ENCODE data around the gene TMEM225B. TPM values are rescaled to one million over a fixed set of nuclear protein-coding genes. Genes with fewer than 3 reads are reported as not detected.
"Not testable (repeated sequence)": the region's sequence is repeated elsewhere in the genome, so short reads cannot be mapped to it uniquely, and the experiment has no call there.

Gene TMEM225B
- total RNA-seq, result 0.86 and 1.6 TPM in 2 replicates
- total RNA-seq (2013), result 1.6 TPM
- polyA plus RNA-seq, result 0.61 and 0.95 TPM in 2 replicates
- polyA minus RNA-seq, result 1.00 and 1.0 TPM in 2 replicates

- DNase-seq (no peak), ATAC-seq (ENCODE audit: low read depth) (no peak)
- TF ChIP-seq EZH2 (IDR thresholded peaks at IDR 0.05; ENCODE audit: borderline replicate concordance, insufficient read depth, low read depth, low read length, poor library complexity, severe bottlenecking) (no peak), CTCF (IDR thresholded peaks at IDR 0.05) (no peak)
- Histone ChIP-seq H3K9me3 (ENCODE audit: control extremely low read depth in 1 of 3, control insufficient read depth in 2 of 3, insufficient read depth in 1 of 3, low read length in 2 of 3) (peaks cover 0 to 5% (median 0%) of the 10 kb centered on the region in 3 donors), H3K4me1 (ENCODE audit: control insufficient read depth in 2 of 2, insufficient read depth in 2 of 2, low read length in 2 of 2) (no peaks in the 10 kb centered on the region), H3K79me2 (ENCODE audit: control insufficient read depth, insufficient read depth, low read length) (no peaks in the 10 kb centered on the region), H3K4me2 (replicated peaks; ENCODE audit: low read depth, low read length, poor library complexity, severe bottlenecking) (no peak within 1 kb of the TSS), H3K4me3 (ENCODE audit: control extremely low read depth in 1 of 5, extremely low read depth in 1 of 5, insufficient read depth in 1 of 5, low read depth in 2 of 5, low read length in 4 of 5) (no peak within 1 kb of the TSS), H3K9ac (ENCODE audit: low read length) (no peak within 1 kb of the TSS), H3K27ac (ENCODE audit: low read length in 2 of 2) (no peak within 1 kb of the TSS), H4K20me1 (ENCODE audit: control insufficient read depth, insufficient read depth, low read length, poor library complexity, severe bottlenecking) (no peaks in the 10 kb centered on the region), H3K27me3 (replicated peaks in 1 of 4; ENCODE audit: control extremely low read depth in 1 of 4, control insufficient read depth in 3 of 4, insufficient read depth in 4 of 4, low read length in 3 of 4) (no peaks in the 10 kb centered on the region), H2AFZ (ENCODE audit: insufficient read depth, low read depth, low read length, poor library complexity, severe bottlenecking) (no peak within 1 kb of the TSS), H3K36me3 (replicated peaks in 1 of 2; ENCODE audit: control extremely low read depth in 1 of 2, control insufficient read depth in 1 of 2, extremely low read depth in 1 of 2, insufficient read depth in 2 of 2, low read length in 1 of 2) (no peaks in the 10 kb centered on the region)
- Mint-ChIP-seq H3K27me3 (no peaks in the 10 kb centered on the region), H3K4me1 (no peaks in the 10 kb centered on the region), H3K4me3 (no peak within 1 kb of the TSS), H3K9me3 (ENCODE audit: insufficient read depth) (no peaks in the 10 kb centered on the region), H3K27ac (no peak within 1 kb of the TSS)
- 80% methylated on average over 25 of the region's 34 CpGs for WGBS (ENCODE audit: insufficient coverage)
- ChIA-PET POLR2A (no interaction called here), CTCF (no interaction called here)
- intact Hi-C loops (cut with micrococcal nuclease), result no loop called here
Observed at GRCh38 chr7:99597762-99598501, at the start of gene TMEM225B. Gene TMEM225B, plus strand, starts transcription at chr7:99598267. Its CDS starts 6,122 bp downstream, at chr7:99604389.

DNA sequence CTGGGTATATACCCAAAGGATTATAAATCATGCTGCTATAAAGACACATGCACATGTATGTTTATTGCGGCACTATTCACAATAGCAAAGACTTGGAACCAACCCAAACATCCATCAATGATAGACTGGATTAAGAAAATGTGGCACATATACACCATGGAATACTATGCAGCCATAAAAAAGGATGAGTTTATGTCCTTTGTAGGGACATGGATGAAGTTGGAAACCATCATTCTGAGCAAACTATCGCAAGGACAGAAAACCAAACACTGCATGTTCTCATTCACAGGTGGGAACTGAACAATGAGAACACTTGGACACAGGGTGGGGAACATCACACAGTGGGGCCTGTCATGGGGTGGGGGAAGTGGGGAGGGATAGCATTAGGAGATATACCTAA, 48.5 kb upstream of the TMEM225B start:
- H3K9me3 ChIP-seq (ENCODE audit: control extremely low read depth in 1 of 3, control insufficient read depth in 2 of 3, insufficient read depth in 1 of 3, low read length in 2 of 3); intact Hi-C loops (cut with micrococcal nuclease); POLR2A ChIA-PET; H3K4me3 Mint-ChIP-seq; H3K4me3 ChIP-seq (ENCODE audit: control extremely low read depth in 1 of 5, extremely low read depth in 1 of 5, insufficient read depth in 1 of 5, low read depth in 2 of 5, low read length in 4 of 5); H3K9ac ChIP-seq (ENCODE audit: low read length); H3K27ac Mint-ChIP-seq; H3K36me3 ChIP-seq (replicated peaks in 1 of 2; ENCODE audit: control extremely low read depth in 1 of 2, control insufficient read depth in 1 of 2, extremely low read depth in 1 of 2, insufficient read depth in 2 of 2, low read length in 1 of 2); H3K4me2 ChIP-seq (replicated peaks; ENCODE audit: low read depth, low read length, poor library complexity, severe bottlenecking); H3K27me3 Mint-ChIP-seq; H3K27me3 ChIP-seq (replicated peaks in 1 of 4; ENCODE audit: control extremely low read depth in 1 of 4, control insufficient read depth in 3 of 4, insufficient read depth in 4 of 4, low read length in 3 of 4); ATAC-seq (ENCODE audit: low read depth); H3K9me3 Mint-ChIP-seq (ENCODE audit: insufficient read depth); H2AFZ ChIP-seq (ENCODE audit: insufficient read depth, low read depth, low read length, poor library complexity, severe bottlenecking); DNase-seq; H4K20me1 ChIP-seq (ENCODE audit: control insufficient read depth, insufficient read depth, low read length, poor library complexity, severe bottlenecking); H3K27ac ChIP-seq (ENCODE audit: low read length in 2 of 2): not testable (repeated sequence)
- CTCF ChIA-PET, result interaction anchor here (0.6 kb wide), 1 partner anchor 45 kb away, joined by 3 read pairs; the partner anchor contains the start of gene ZKSCAN5
- peaks cover 47% of the 10 kb centered on the region for H3K79me2 ChIP-seq (ENCODE audit: control insufficient read depth, insufficient read depth, low read length)
- no CpG with 5 or more reads among the region's 2 CpGs for WGBS (ENCODE audit: insufficient coverage)
- peaks cover 13 to 18% of the 10 kb centered on the region in 2 donors for H3K4me1 ChIP-seq (ENCODE audit: control insufficient read depth in 2 of 2, insufficient read depth in 2 of 2, low read length in 2 of 2)
- H3K4me1 Mint-ChIP-seq, result peaks cover 28% of the 10 kb centered on the region

Data from B cell (primary cell).